ENCODE data around the gene DAPK1.
A peak's percentile ranks its signal among the peaks of the same experiment; 100 is the strongest.

DAPK1 gene

DNA sequence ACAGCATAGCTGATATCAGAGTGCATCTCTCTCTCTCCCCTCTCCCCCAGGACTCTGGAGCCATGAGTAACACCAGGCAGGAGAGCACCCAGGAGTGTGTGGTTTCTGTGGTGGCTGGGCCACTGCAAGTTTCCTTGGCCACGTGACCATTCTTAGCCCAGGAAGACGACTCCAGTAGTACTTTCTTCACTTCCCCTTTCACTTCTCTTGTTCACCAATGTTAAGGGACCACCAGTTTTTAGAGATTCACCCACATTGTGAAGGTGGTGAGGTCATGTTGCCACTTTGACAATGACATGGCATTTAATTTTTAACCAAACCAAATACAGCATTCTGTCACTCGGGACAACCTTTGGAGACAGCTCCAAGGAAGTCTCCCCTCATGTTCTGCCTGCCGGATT is 17.9 kb upstream of the DAPK1 start:
- H2AFZ ChIP-seq (ENCODE audit: insufficient read depth, low read length, poor library complexity) = no peak overlapping the region
- no peaks in the 10 kb centered on the region for H3K79me1 ChIP-seq (ENCODE audit: low read length)
- H3K4me1 ChIP-seq (ENCODE audit: control insufficient read depth in 1 of 2, insufficient read depth in 2 of 2, low read length in 2 of 2) = no peaks in the 10 kb centered on the region
- H3K36me3 ChIP-seq (ENCODE audit: control insufficient read depth in 1 of 2, insufficient read depth in 2 of 2, low read length in 2 of 2) = no peaks in the 10 kb centered on the region
- no peak overlapping the region for H2AK5ac ChIP-seq (ENCODE audit: low read length)
- no CpG with 5 or more reads among the region's 4 CpGs for WGBS (ENCODE audit: extremely low coverage, insufficient coverage, insufficient read length)
- no peak overlapping the region for H3K4me2 ChIP-seq (ENCODE audit: low read length)
- H2BK12ac ChIP-seq (ENCODE audit: low read length) = no peak overlapping the region
- H3K27me3 ChIP-seq (ENCODE audit: insufficient read depth, low read length) = no peaks in the 10 kb centered on the region
- no peak overlapping the region for H3K14ac ChIP-seq (ENCODE audit: low read length)
- no peak overlapping the region for H4K91ac ChIP-seq (ENCODE audit: low read depth, low read length)
- no peaks in the 10 kb centered on the region for H3K79me2 ChIP-seq (ENCODE audit: control insufficient read depth, insufficient read depth, low read length, poor library complexity)
- no peak overlapping the region for H4K8ac ChIP-seq (ENCODE audit: low read depth, low read length)
- no peak overlapping the region for H3K18ac ChIP-seq (ENCODE audit: low read length)
- no peak overlapping the region for H4K12ac ChIP-seq (ENCODE audit: low read depth, low read length)
- H3K9me3 ChIP-seq (ENCODE audit: insufficient read depth, low read depth, low read length) = no peaks in the 10 kb centered on the region
- no peak overlapping the region for H3K23ac ChIP-seq (ENCODE audit: low read length)
- H2BK120ac ChIP-seq (ENCODE audit: insufficient read depth, low read length, poor library complexity) = no peak overlapping the region
- H3K4me3 ChIP-seq (ENCODE audit: low read depth, low read length) = no peak overlapping the region
- no peak overlapping the region for H2BK5ac ChIP-seq (ENCODE audit: low read depth, low read length, poor library complexity)
- H3K4ac ChIP-seq (ENCODE audit: low read depth, low read length) = no peak overlapping the region
- H3K9ac ChIP-seq (ENCODE audit: low read length) = no peak overlapping the region
- no peak overlapping the region for H3K27ac ChIP-seq (ENCODE audit: low read depth, low read length)
- DNase-seq = peak in 1 of 2 donors; percentile 43

DNA sequence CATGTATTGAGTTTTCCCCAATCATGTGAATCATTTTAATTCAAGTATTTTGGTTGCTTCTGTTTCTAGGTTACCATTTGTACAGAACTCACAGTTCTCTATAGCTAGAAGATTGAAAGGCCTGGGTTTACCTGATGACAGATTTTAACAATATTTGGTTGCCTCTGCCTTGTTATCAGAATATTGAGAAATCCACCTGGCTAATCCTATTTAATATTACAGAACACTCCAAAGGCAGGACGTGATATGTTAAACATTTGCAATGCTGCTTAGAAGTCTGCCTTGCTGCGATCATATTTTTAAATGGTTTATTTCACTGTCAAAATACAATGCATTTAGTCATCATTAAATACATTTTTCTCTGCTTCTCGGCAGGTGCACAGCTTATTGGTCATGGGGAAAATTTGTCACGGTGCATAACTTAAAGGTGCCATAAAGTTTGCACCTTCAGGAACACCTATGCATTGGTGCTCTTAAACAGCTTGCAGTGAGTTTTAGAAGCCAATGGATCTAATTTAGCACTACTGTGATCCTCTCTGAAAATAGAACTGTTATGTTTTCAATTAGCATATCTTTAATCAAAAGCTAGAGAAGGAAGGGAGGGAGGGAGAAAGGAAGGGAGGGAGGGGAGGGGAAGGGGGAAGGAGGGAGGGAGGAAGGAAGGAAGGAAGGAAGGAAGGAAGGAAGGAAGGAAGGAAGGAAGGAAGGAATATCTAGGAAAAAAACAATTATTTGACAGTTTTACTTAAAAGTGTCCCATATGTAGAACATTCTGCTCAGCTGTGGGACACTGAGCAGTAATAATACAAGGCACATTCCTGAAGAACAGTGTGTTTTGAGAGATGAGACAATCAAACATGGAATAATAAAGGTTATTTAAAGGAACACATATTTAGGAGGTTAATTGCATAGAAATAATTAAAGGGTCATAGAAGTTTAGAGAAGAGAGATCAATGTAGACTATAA is 15.5 kb upstream of the DAPK1 start:
- Histone ChIP-seq H3K4me1 (ENCODE audit: control insufficient read depth in 1 of 2, insufficient read depth in 2 of 2, low read length in 2 of 2) (no peaks in the 10 kb centered on the region), H3K27me3 (ENCODE audit: insufficient read depth, low read length) (no peaks in the 10 kb centered on the region), H3K79me1 (ENCODE audit: low read length) (no peaks in the 10 kb centered on the region), H2AFZ (ENCODE audit: insufficient read depth, low read length, poor library complexity) (no peak overlapping the region), H3K9ac (ENCODE audit: low read length) (no peak overlapping the region), H3K36me3 (ENCODE audit: control insufficient read depth in 1 of 2, insufficient read depth in 2 of 2, low read length in 2 of 2) (no peaks in the 10 kb centered on the region), H3K27ac (ENCODE audit: low read depth, low read length) (no peak overlapping the region), H3K9me3 (ENCODE audit: insufficient read depth, low read depth, low read length) (no peaks in the 10 kb centered on the region), H4K8ac (ENCODE audit: low read depth, low read length) (no peak overlapping the region), H3K79me2 (ENCODE audit: control insufficient read depth, insufficient read depth, low read length, poor library complexity) (no peaks in the 10 kb centered on the region), H3K23ac (ENCODE audit: low read length) (no peak overlapping the region), H4K12ac (ENCODE audit: low read depth, low read length) (no peak overlapping the region), H2BK120ac (ENCODE audit: insufficient read depth, low read length, poor library complexity) (no peak overlapping the region), H3K4ac (ENCODE audit: low read depth, low read length) (no peak overlapping the region), H4K91ac (ENCODE audit: low read depth, low read length) (no peak overlapping the region), H2BK12ac (ENCODE audit: low read length) (no peak overlapping the region), H2AK5ac (ENCODE audit: low read length) (no peak overlapping the region), H3K14ac (ENCODE audit: low read length) (no peak overlapping the region), H2BK5ac (ENCODE audit: low read depth, low read length, poor library complexity) (no peak overlapping the region), H3K4me2 (ENCODE audit: low read length) (no peak overlapping the region), H3K4me3 (ENCODE audit: low read depth, low read length) (no peak overlapping the region), H3K18ac (ENCODE audit: low read length) (no peak overlapping the region)
- WGBS (ENCODE audit: extremely low coverage, insufficient coverage, insufficient read length) = no CpG with 5 or more reads among the region's 4 CpGs
- no peak for DNase-seq

DNA sequence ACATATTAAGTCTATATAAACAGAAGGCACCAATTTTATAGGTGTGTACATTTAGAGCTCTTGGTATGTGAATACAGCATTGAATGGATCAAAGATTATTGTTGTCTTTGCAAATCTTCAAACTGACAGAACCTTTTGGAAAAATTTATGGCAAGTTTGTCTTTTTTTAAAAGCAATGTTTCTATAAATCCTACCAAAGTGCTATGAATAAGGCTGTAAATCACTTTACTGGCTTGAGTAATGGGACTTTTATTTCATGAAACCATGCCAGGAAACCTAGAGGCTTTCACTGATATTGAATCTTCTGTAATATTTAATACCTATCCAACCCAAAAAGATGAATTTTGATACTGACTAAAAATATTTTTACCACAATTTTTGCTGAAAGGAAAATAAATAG is 7.4 kb upstream of the DAPK1 start:
- H3K79me2 ChIP-seq (ENCODE audit: control insufficient read depth, insufficient read depth, low read length, poor library complexity) = no peaks in the 10 kb centered on the region
- H3K79me1 ChIP-seq (ENCODE audit: low read length) = no peaks in the 10 kb centered on the region
- H4K91ac ChIP-seq (ENCODE audit: low read depth, low read length) = no peak overlapping the region
- H2AK5ac ChIP-seq (ENCODE audit: low read length) = no peak overlapping the region
- no peak overlapping the region for H4K8ac ChIP-seq (ENCODE audit: low read depth, low read length)
- no peak overlapping the region for H3K27ac ChIP-seq (ENCODE audit: low read depth, low read length)
- no peaks in the 10 kb centered on the region for H3K4me1 ChIP-seq (ENCODE audit: control insufficient read depth in 1 of 2, insufficient read depth in 2 of 2, low read length in 2 of 2)
- H2BK12ac ChIP-seq (ENCODE audit: low read length) = no peak overlapping the region
- no peak overlapping the region for H2BK120ac ChIP-seq (ENCODE audit: insufficient read depth, low read length, poor library complexity)
- no peak for DNase-seq
- H3K27me3 ChIP-seq (ENCODE audit: insufficient read depth, low read length) = no peaks in the 10 kb centered on the region
- H2AFZ ChIP-seq (ENCODE audit: insufficient read depth, low read length, poor library complexity) = no peak overlapping the region
- H3K23ac ChIP-seq (ENCODE audit: low read length) = no peak overlapping the region
- no peaks in the 10 kb centered on the region for H3K9me3 ChIP-seq (ENCODE audit: insufficient read depth, low read depth, low read length)
- H3K14ac ChIP-seq (ENCODE audit: low read length) = no peak overlapping the region
- no peak overlapping the region for H3K4me3 ChIP-seq (ENCODE audit: low read depth, low read length)
- no peaks in the 10 kb centered on the region for H3K36me3 ChIP-seq (ENCODE audit: control insufficient read depth in 1 of 2, insufficient read depth in 2 of 2, low read length in 2 of 2)
- H3K4me2 ChIP-seq (ENCODE audit: low read length) = no peak overlapping the region
- H2BK5ac ChIP-seq (ENCODE audit: low read depth, low read length, poor library complexity) = no peak overlapping the region
- no peak overlapping the region for H3K9ac ChIP-seq (ENCODE audit: low read length)
- no peak overlapping the region for H3K4ac ChIP-seq (ENCODE audit: low read depth, low read length)
- no peak overlapping the region for H4K12ac ChIP-seq (ENCODE audit: low read depth, low read length)
- H3K18ac ChIP-seq (ENCODE audit: low read length) = no peak overlapping the region

DNA sequence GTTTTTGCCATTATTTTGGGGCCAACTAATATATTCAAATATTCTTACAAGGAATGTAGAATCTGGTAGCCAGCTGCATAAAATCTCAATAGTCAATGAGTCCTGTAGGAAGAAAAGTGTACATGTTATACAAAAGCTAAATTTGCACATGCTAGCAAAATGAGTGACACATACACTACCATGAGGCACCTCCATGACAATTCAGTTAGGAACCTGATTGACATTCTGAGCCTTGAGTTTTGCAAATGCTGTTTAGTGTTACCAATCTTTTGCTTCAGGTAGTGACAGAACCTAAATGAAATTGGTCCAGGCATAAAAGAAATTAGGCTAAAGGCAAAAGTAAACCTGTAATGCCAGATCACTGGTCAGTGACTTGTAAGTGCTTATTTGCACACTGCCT is 6.8 kb upstream of the DAPK1 start:
- Histone ChIP-seq H3K4me3 (ENCODE audit: low read depth, low read length) (no peak overlapping the region), H3K23ac (ENCODE audit: low read length) (no peak overlapping the region), H3K14ac (ENCODE audit: low read length) (no peak overlapping the region), H3K79me1 (ENCODE audit: low read length) (no peaks in the 10 kb centered on the region), H2BK120ac (ENCODE audit: insufficient read depth, low read length, poor library complexity) (no peak overlapping the region), H4K8ac (ENCODE audit: low read depth, low read length) (no peak overlapping the region), H3K36me3 (ENCODE audit: control insufficient read depth in 1 of 2, insufficient read depth in 2 of 2, low read length in 2 of 2) (no peaks in the 10 kb centered on the region), H3K27ac (ENCODE audit: low read depth, low read length) (no peak overlapping the region), H4K91ac (ENCODE audit: low read depth, low read length) (no peak overlapping the region), H3K4me1 (ENCODE audit: control insufficient read depth in 1 of 2, insufficient read depth in 2 of 2, low read length in 2 of 2) (no peaks in the 10 kb centered on the region), H3K9ac (ENCODE audit: low read length) (no peak overlapping the region), H3K27me3 (ENCODE audit: insufficient read depth, low read length) (no peaks in the 10 kb centered on the region), H2BK5ac (ENCODE audit: low read depth, low read length, poor library complexity) (no peak overlapping the region), H4K12ac (ENCODE audit: low read depth, low read length) (no peak overlapping the region), H2AK5ac (ENCODE audit: low read length) (no peak overlapping the region), H3K9me3 (ENCODE audit: insufficient read depth, low read depth, low read length) (no peaks in the 10 kb centered on the region), H3K4ac (ENCODE audit: low read depth, low read length) (no peak overlapping the region), H3K79me2 (ENCODE audit: control insufficient read depth, insufficient read depth, low read length, poor library complexity) (no peaks in the 10 kb centered on the region), H3K4me2 (ENCODE audit: low read length) (no peak overlapping the region), H2AFZ (ENCODE audit: insufficient read depth, low read length, poor library complexity) (no peak overlapping the region), H2BK12ac (ENCODE audit: low read length) (no peak overlapping the region), H3K18ac (ENCODE audit: low read length) (no peak overlapping the region)
- no peak for DNase-seq

Data from trophoblast cell (in vitro differentiated cells and primary cell).